CD4-positive, alpha-beta T cell (primary cell): Measurements from ENCODE around the gene ZIC1. TPM values are rescaled to one million over a fixed set of nuclear protein-coding genes. Genes with fewer than 3 reads are reported as not detected.

Source experiments
- ATAC-seq: fragments of 200-7000 bp; cut with Tn5 transposase; one replicate; pipeline ENCODE4 v1.10.0; 2022; ENCODE audit warnings: mild to moderate bottlenecking; ENCODE audit not compliant: poor library complexity
- CTCF ChIA-PET: fragments of 350-600 bp; sonication (Branson Sonifier 250); formaldehyde crosslinking; loops from one replicate; lab custom pipeline; 2021; ENCODE audit warnings: antibody characterized with exemption, inconsistent platforms; lab: Charles Lee
- POLR2A ChIA-PET: fragments of 350-600 bp; sonication (Branson Sonifier 250); formaldehyde crosslinking; loops from one replicate; lab custom pipeline; 2021; ENCODE audit warnings: antibody characterized with exemption, inconsistent platforms; lab: Charles Lee
- DNase-seq, 14 experiments: peaks; one replicate each; pipeline ENCODE4 v3.0.0-alpha.2; 2013 to 2020; ENCODE audit warnings: mixed read lengths in 2 of 14
- H3K27ac ChIP-seq, 2 donors: one replicate each; pipeline versions ENCODE4 v1.5.1 to v1.7.0; 2013; ENCODE audit warnings: low read length in 2 of 2, low read depth in 1 of 2, mild to moderate bottlenecking in 1 of 2
- H3K27me3 ChIP-seq, 2 experiments: 1 replicate in 1 of 2; 2 replicates in 1 of 2; pipeline versions ENCODE4 v1.6.1 to v1.7.0; 2013; ENCODE audit warnings: low read length in 2 of 2, control low read depth in 1 of 2, mild to moderate bottlenecking in 1 of 2, moderate library complexity in 1 of 2; ENCODE audit not compliant: insufficient read depth in 2 of 2, control insufficient read depth in 1 of 2
- H3K36me3 ChIP-seq: one replicate; pipeline ENCODE4 v1.6.1; 2013; ENCODE audit warnings: low read length, control low read depth; ENCODE audit not compliant: insufficient read depth
- H3K4me1 ChIP-seq: one replicate; pipeline ENCODE4 v1.6.1; 2013; ENCODE audit warnings: low read length, control low read depth; ENCODE audit not compliant: insufficient read depth
- H3K4me3 ChIP-seq: one replicate; pipeline ENCODE4 v1.5.1; 2013; ENCODE audit warnings: mild to moderate bottlenecking, low read length, moderate library complexity
- H3K9me3 ChIP-seq, 2 experiments: 1 replicate in 1 of 2; 2 replicates in 1 of 2; pipeline versions ENCODE4 v1.6.1 to v1.7.0; 2013; ENCODE audit warnings: low read length in 2 of 2, mild to moderate bottlenecking in 2 of 2, control low read depth in 1 of 2, moderate library complexity in 1 of 2; ENCODE audit not compliant: control insufficient read depth in 1 of 2, insufficient read depth in 1 of 2
- H3K27ac Mint-ChIP-seq: one replicate; pipeline ENCODE4 v1.8.0; 2020; ENCODE audit warnings: mixed read lengths
- H3K27me3 Mint-ChIP-seq: one replicate; pipeline ENCODE4 v1.8.0; 2021; ENCODE audit warnings: mixed read lengths
- H3K36me3 Mint-ChIP-seq: one replicate; pipeline ENCODE4 v1.8.0; 2021; ENCODE audit warnings: low read depth, mixed read lengths
- H3K4me1 Mint-ChIP-seq: one replicate; pipeline ENCODE4 v1.8.0; 2021; ENCODE audit warnings: low read depth, mixed read lengths
- H3K4me3 Mint-ChIP-seq: one replicate; pipeline ENCODE4 v1.8.0; 2020; ENCODE audit warnings: mild to moderate bottlenecking, mixed read lengths
- H3K9me3 Mint-ChIP-seq: one replicate; pipeline ENCODE4 v1.8.0; 2020; ENCODE audit warnings: mixed read lengths
- CTCF ChIP-seq: fragments of 200-600 bp; IDR thresholded peaks from one replicate; pipeline ENCODE4 v1.8.0; 2022; ENCODE audit warnings: antibody characterized with exemption, mild to moderate bottlenecking
- intact Hi-C, 2 experiments: fragments of 100-400 bp; cut with DNase I in 1 of 2; cut with micrococcal nuclease in 1 of 2; formaldehyde crosslinking; loops; one replicate each; pipeline versions ENCODE4 v1.15.1 to v1.9.0; 2023 to 2025; cut with DNase I, micrococcal nuclease
- total RNA-seq, 174 experiments: library from RNA in 2 of 174; stranded (reverse) in 2 of 174; gene quantifications; one replicate each; pipeline ENCODE4 v1.2.3 and lab custom pipeline; 2021 to 2026

ZIC1 gene
- total RNA-seq, 2 experiments from 2014 or later = not detected

DNA sequence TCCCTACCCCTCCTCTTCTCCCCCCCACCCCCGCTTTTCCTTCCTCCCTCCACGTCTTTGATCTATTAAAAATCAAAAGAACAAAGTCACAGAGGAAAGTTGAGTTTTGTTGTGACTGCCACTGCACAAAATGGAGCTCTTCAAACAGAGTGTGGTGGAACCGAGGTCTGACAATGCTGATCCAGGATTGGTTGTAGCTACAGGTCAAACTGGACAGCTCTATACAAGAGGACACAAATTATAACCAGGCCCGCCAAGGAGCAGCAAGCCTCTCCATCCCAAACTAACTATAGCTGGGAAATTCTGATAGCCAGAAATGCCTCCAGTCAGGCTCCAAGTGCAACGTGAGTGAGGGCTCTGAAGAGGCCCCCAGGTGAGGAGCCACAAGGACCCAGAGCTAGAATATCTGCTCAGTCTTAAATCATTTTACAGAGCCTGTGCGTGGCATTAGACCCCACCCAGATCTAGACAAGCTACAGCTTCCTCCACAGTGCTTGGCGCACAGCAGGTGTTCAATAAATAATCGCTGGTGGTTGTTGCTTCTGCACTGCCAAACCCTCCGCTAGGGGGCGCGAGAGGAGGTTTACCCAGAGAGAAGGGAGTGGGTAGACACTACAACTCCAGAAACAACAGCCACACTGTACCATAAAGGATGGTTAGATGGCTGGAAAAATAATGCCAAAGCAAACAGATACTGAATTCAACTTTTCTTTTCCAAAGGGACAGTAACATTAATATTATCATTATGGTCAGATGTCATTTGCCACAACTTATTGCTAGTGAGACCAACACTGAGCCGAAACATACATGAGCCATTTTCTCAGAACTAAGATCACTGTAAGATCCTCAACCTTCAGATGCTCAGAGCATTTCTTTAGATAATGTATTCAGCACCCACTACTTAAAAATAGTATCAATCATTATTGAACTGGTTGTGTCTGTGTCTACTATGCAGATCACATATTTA is 47.4 kb upstream of the ZIC1 start:
- Histone ChIP-seq H3K9me3 (peaks cover 5 to 22% of the 10 kb centered on the region in 2 experiments), H3K36me3 (no peaks in the 10 kb centered on the region), H3K4me1 (no peaks in the 10 kb centered on the region), H3K27ac (no peak overlapping the region), H3K27me3 (peaks cover 48 to 55% of the 10 kb centered on the region in 2 experiments), H3K4me3 (no peak overlapping the region)
- no peak for ATAC-seq
- Mint-ChIP-seq H3K27me3 (peaks cover 83% of the 10 kb centered on the region), H3K9me3 (peaks cover 9% of the 10 kb centered on the region), H3K27ac (no peak overlapping the region), H3K4me3 (no peak overlapping the region), H3K36me3 (no peaks in the 10 kb centered on the region), H3K4me1 (no peaks in the 10 kb centered on the region)
- CTCF ChIA-PET = no interaction called here
- peak; percentile 11 for TF ChIP-seq CTCF
- intact Hi-C loops = no loop called here
- peak in 3 of 14 experiments; percentile 3 to 10 (median 5) for DNase-seq
- POLR2A ChIA-PET = no interaction called here

- peaks cover 7% of the 10 kb centered on the region for H3K9me3 Mint-ChIP-seq
- H3K4me1 Mint-ChIP-seq = no peaks in the 10 kb centered on the region
- no peaks in the 10 kb centered on the region for H3K36me3 Mint-ChIP-seq
- peaks cover 27 to 45% of the 10 kb centered on the region in 2 experiments for H3K27me3 ChIP-seq
- no peak for TF ChIP-seq CTCF
- intact Hi-C loops = no loop called here
- POLR2A ChIA-PET = no interaction called here
- H3K4me3 Mint-ChIP-seq = no peak overlapping the region
- no peak overlapping the region for H3K4me3 ChIP-seq
- no peak overlapping the region for H3K27ac ChIP-seq
- no peak for DNase-seq
- peaks cover 83% of the 10 kb centered on the region for H3K27me3 Mint-ChIP-seq
- H3K4me1 ChIP-seq = no peaks in the 10 kb centered on the region
- H3K9me3 ChIP-seq = peaks cover 3 to 12% of the 10 kb centered on the region in 2 experiments
- H3K36me3 ChIP-seq = no peaks in the 10 kb centered on the region
- CTCF ChIA-PET = no interaction called here
- ATAC-seq = no peak
- no peak overlapping the region for H3K27ac Mint-ChIP-seq
Observed at GRCh38 chr3:147364771-147365170, 44.4 kb upstream of the ZIC1 start.

DNA sequence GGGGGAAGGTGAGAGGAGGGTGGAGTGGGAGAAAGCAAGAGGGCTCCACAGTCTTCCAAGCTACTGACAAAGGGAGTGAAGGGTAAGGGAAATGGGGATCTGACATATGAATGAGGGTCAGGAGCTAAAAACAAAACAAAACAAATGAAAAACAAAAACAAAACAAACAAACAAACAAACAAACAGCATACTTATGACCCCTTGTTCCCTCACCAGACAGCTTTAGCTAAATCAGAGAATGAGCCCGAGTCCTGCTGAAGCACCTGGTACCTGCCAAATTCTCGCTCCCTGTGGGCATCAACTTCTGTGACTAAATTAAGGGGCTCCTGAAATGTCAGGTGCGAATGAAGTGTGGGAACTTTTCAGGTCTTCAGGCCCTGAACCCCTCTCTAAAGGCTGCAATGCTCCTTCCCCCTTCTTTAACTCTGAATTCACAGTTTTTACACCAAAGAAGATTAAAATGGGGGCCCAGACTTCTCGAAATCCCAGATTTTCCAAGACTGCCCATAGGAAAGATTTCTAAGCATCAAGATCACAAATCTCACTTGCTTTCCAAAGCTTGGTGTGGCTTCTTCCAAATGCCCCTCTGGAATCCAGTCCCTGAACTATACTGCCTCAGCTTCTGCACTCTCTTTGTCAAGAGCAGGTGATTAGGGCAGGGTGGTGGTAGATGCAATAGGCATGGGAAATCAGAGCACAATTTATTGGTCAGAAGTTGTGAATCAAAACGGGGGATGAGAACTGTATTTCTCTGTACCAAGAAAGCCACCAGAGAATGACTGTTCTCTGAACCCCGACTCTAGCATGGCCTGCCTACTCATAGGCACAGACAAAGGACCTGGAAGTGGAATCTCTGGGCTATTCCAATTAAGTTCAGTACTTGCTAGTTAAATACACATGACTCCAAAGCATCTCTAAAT is 43.7 kb upstream of the ZIC1 start:
- Mint-ChIP-seq H3K9me3 (peaks cover 7% of the 10 kb centered on the region), H3K27ac (no peak overlapping the region), H3K4me3 (no peak overlapping the region), H3K4me1 (no peaks in the 10 kb centered on the region), H3K36me3 (no peaks in the 10 kb centered on the region), H3K27me3 (peaks cover 83% of the 10 kb centered on the region)
- intact Hi-C loops = no loop called here
- DNase-seq = no peak
- no peak overlapping the region for H3K27ac ChIP-seq
- peaks cover 26 to 44% of the 10 kb centered on the region in 2 experiments for H3K27me3 ChIP-seq
- H3K4me3 ChIP-seq = no peak overlapping the region
- ATAC-seq = no peak
- H3K4me1 ChIP-seq = no peaks in the 10 kb centered on the region
- no peak for TF ChIP-seq CTCF
- H3K36me3 ChIP-seq = no peaks in the 10 kb centered on the region
- H3K9me3 ChIP-seq = peaks cover 0 to 17% of the 10 kb centered on the region in 2 experiments
- CTCF ChIA-PET = no interaction called here
- POLR2A ChIA-PET = no interaction called here
